T-helper 2 cell treated with Interferon-gamma antibody and Interleukin-4, amounts not matched to agents 5 μg/mL and 100 μg/mL, for 36 hours (primary cell): ENCODE measurements around the gene METRNL.
A peak's percentile ranks its signal among the peaks of the same experiment; 100 is the strongest.

Source experiments
- DNase-seq: peaks from one replicate; pipeline ENCODE4 v3.0.0; 2021; ENCODE audit warnings: low spot score
- H3K27ac Mint-ChIP-seq: one replicate; pipeline ENCODE4 v1.8.0; 2021; ENCODE audit warnings: mild to moderate bottlenecking, mixed read lengths
- H3K27me3 Mint-ChIP-seq: one replicate; pipeline ENCODE4 v1.8.0; 2021; ENCODE audit warnings: low read depth, mixed read lengths
- H3K36me3 Mint-ChIP-seq: one replicate; pipeline ENCODE4 v1.8.0; 2021; ENCODE audit warnings: low read depth, mixed read lengths
- H3K4me1 Mint-ChIP-seq: one replicate; pipeline ENCODE4 v1.8.0; 2021; ENCODE audit warnings: low read depth, mixed read lengths
- H3K4me3 Mint-ChIP-seq: one replicate; pipeline ENCODE4 v1.8.0; 2022; ENCODE audit warnings: mild to moderate bottlenecking, moderate library complexity, mixed read lengths
- H3K9me3 Mint-ChIP-seq: one replicate; pipeline ENCODE4 v1.8.0; 2021; ENCODE audit warnings: mixed read lengths

METRNL gene

DNA sequence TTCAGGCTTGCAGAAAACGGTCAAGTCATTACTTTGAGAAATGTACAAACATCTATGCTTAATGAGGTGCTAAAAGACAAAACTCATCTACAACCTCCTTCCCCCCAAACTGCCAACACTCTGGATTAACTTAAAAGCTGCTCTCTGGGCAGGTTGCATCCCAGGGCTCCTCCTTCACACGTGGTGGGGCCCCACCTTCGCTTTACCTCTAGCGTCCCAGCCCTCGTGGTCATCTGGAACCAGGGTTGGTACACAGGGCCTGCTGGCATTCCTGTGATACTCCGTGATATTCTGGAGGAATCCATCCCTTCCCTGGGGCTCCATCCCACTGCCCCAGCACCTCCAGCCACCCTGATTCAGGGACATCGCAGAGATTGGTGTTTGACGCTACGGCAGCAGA, 4.8 kb downstream of the METRNL start:
- Mint-ChIP-seq H3K36me3 (no peaks in the 10 kb centered on the region), H3K27ac (peak overlapping the region; percentile 73), H3K4me3 (no peak overlapping the region), H3K9me3 (no peaks in the 10 kb centered on the region), H3K4me1 (peaks cover 27% of the 10 kb centered on the region), H3K27me3 (peaks cover 9% of the 10 kb centered on the region)
- no peak for DNase-seq

DNA sequence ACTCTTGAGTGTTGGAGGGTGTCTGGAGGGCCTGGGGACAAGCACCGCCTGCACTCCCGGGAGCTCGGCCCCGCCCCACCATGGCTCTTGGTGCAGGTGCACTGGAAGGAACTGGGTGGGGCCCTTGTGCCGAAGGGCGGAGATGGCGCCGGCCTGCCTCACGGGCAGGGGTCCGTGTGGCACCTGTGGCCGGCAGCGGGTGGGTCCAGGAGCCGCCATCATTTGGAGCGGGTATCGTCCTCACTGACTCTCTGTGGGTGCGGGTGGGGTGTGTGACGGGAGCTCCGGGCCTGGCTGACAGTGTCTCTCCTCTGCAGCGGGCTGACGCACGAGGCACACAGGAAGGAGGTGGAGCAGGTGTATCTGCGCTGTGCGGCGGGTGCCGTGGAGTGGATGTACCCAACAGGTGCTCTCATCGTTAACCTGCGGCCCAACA, 5.2 kb downstream of the METRNL start:
- Mint-ChIP-seq H3K9me3 (no peaks in the 10 kb centered on the region), H3K4me1 (peaks cover 27% of the 10 kb centered on the region), H3K27me3 (peaks cover 9% of the 10 kb centered on the region), H3K27ac (peak overlapping the region; percentile 55), H3K4me3 (no peak overlapping the region), H3K36me3 (no peaks in the 10 kb centered on the region)
- no peak for DNase-seq

DNA sequence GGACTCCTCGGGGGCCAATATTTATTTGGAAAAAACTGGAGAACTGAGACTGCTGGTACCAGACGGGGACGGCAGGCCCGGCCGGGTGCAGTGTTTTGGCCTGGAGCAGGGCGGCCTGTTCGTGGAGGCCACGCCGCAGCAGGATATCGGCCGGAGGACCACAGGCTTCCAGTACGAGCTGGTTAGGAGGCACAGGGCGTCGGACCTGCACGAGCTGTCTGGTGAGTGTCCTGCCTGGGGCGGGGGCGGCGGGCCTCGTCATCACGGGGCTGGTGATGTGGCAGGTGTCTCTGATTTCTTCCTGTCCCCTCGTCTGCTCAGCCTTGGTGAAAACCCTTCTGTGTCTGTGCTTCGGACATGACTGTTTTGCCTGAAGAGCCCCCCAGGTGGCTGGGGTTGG, 5.7 kb downstream of the METRNL start:
- Mint-ChIP-seq H3K27ac (no peak overlapping the region), H3K27me3 (peaks cover 9% of the 10 kb centered on the region), H3K4me3 (no peak overlapping the region), H3K4me1 (peaks cover 27% of the 10 kb centered on the region), H3K36me3 (no peaks in the 10 kb centered on the region), H3K9me3 (no peaks in the 10 kb centered on the region)
- DNase-seq, result no peak

DNA sequence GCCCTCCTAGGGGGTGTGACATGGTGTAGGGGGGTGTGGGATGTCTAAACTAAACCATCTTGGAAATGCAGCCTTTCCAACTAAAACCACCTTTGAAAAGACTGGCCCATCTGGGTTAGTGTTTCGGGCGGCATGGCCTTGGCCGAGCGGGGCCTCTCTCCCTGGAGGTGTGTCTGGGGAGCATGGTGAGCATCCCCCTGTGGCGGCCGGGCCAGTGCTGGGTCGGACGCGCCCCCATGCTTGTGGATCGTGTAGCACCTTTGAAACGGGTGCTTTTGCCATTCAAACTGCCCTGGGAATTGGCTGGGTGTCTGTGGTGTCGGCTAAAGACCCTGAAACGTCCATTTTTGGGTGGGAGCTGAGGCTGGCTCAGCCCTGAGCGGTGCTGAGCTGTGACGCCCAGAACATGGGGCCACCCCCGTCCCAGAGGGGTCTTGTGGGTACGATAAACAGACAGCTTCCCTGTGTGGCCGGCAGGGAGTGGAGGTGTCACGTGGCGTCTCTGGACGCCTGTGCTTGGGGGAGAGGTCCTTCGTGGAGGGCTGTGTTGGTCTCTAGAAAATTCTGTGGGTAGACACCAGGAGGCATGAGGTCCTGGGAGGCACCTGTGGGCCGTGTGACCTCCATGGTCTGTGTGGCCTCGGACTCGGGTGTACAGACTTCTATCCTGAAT, 6.3 kb downstream of the METRNL start:
- H3K4me3 Mint-ChIP-seq, result no peak overlapping the region
- H3K4me1 Mint-ChIP-seq, result peaks cover 27% of the 10 kb centered on the region
- no peaks in the 10 kb centered on the region for H3K36me3 Mint-ChIP-seq
- no peaks in the 10 kb centered on the region for H3K9me3 Mint-ChIP-seq
- no peak for DNase-seq
- no peak overlapping the region for H3K27ac Mint-ChIP-seq
- H3K27me3 Mint-ChIP-seq, result peaks cover 9% of the 10 kb centered on the region

DNA sequence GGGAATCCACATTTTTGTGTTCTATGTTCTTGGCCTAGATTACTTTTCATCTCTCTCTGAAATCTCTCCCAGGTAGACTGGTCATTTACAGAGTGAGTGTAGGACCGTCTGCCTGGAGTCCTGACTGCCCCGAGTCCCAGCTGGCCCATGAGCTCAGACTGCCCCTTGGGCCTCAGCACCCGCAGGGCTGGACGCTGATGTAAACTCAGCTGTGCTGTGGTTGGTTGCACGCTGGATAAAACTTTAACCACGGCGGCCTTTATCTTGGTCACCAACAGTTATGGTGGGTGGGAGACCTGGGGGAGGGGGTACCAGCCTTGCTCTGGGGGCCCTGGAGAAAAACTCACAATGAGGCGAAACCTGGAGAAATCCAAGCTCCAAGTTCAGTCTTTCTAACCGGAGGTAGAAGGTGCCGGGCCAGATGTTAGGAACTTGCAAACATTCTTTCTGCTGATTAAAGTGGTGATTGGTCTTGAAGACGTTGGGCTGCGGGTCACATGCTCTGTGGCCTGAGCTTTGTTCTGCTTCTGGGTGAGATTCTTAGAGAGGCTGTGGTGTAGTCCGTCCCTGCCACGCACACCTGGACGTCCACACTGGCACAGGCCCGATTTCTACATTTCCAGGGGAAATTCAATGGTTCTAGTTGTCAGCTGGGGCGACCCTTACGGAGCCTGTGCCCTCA, 6.9 kb downstream of the METRNL start:
- Mint-ChIP-seq H3K27me3 (peaks cover 9% of the 10 kb centered on the region), H3K27ac (no peak overlapping the region), H3K4me1 (peaks cover 27% of the 10 kb centered on the region), H3K36me3 (no peaks in the 10 kb centered on the region), H3K9me3 (no peaks in the 10 kb centered on the region), H3K4me3 (no peak overlapping the region)
- DNase-seq, result no peak

DNA sequence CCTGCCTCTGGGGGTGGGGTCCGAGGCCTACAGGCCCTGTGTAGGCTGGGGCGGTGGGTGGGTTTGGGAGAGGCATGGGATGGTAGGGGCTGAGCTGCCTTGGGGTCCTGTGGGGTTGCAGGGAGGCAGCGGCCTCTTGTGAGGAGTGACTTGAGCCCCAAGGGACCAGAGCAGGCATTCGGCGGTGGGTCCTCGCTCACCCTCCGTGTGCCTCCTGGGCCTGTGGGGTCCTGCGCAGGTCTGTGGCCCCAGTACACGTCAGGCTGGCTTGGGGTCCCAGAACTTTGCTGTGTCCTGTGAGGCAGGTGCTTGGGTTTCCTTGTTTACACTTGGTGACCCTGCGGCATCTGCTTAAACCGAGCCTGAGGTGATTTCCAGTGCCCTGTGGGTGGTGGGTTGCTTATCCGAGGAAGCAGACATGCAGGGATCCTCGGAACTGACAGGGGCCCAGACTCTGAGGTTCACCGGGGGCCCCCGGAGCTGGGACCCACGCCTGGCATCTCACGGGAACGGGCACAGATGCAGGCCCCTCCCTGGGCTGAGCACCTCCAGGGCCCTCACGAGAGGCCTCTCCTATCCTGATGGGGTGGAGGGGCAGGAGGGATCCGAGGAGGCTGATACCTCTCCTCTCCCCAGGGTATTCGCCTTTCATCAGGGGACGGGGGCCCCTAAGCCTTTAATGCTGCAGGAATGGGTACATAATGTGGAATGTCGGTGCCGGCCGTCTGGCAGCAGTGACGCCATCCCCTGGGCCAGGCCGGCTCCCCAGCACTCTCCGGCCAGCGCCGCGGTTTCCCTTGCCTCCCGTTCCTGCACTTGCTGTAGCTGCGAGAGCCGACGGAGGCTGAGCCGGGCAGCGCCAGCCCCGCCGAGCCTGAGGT, 7.7 kb downstream of the METRNL start:
- DNase-seq, result no peak
- Mint-ChIP-seq H3K4me3 (no peak overlapping the region), H3K36me3 (no peaks in the 10 kb centered on the region), H3K9me3 (no peaks in the 10 kb centered on the region), H3K27me3 (peaks cover 5% of the 10 kb centered on the region), H3K4me1 (peaks cover 24% of the 10 kb centered on the region), H3K27ac (no peak overlapping the region)

DNA sequence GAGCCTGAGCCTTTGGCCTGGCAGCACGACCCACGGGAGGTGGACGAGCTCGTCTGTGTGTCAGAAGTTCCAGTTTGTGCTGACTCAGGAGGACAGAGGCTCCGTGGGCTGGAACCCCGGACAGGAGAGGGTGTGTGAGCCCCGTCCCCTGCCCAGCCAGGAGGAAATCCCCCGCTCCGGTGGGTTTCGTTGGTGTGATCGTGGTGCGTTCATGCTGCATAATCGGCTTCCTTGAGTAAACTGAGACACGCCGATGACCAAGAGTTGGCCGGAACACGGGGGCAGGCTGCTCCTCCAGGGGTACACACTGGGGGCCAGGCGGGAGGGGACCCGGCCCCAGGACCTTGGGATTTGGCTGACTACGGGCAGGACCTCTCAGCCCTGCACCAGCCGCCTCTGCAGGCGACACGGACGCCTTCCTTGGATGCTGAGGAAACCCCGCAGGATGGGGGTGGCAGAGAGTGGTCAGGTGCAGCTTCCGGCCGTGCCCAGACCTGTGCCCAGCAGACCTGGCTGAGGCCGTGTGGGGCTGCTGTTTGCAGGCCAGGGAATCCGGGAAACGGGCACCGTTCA, 8.5 kb downstream of the METRNL start:
- no peaks in the 10 kb centered on the region for H3K9me3 Mint-ChIP-seq
- peaks cover 17% of the 10 kb centered on the region for H3K4me1 Mint-ChIP-seq
- no peak for DNase-seq
- peaks cover 2% of the 10 kb centered on the region for H3K27me3 Mint-ChIP-seq
- no peak overlapping the region for H3K27ac Mint-ChIP-seq
- no peak overlapping the region for H3K4me3 Mint-ChIP-seq
- H3K36me3 Mint-ChIP-seq, result no peaks in the 10 kb centered on the region

DNA sequence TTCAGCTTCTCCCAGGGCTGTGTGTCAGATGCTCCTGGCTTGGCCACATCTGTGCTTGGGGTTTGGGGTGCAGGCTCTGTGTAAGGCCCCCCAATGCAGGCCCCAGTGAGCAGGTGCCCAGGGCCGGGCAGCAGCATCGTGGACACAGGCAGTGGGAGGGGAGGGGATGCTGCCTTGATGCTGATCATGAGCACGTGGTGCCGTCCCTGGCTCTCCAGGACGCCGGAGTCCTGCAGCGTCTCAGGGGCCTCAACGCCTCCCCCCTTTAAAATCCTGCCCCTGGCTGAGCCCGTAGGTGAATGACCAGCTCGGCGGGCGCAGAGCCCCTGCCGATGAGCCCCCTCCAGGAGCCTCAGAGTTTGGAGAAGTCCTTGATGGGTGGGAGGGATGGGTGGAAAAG, 9.0 kb downstream of the METRNL start:
- peaks cover 11% of the 10 kb centered on the region for H3K4me1 Mint-ChIP-seq
- H3K4me3 Mint-ChIP-seq, result no peak overlapping the region
- no peak overlapping the region for H3K27ac Mint-ChIP-seq
- H3K27me3 Mint-ChIP-seq, result no peaks in the 10 kb centered on the region
- H3K9me3 Mint-ChIP-seq, result no peaks in the 10 kb centered on the region
- H3K36me3 Mint-ChIP-seq, result no peaks in the 10 kb centered on the region
- DNase-seq, result no peak

DNA sequence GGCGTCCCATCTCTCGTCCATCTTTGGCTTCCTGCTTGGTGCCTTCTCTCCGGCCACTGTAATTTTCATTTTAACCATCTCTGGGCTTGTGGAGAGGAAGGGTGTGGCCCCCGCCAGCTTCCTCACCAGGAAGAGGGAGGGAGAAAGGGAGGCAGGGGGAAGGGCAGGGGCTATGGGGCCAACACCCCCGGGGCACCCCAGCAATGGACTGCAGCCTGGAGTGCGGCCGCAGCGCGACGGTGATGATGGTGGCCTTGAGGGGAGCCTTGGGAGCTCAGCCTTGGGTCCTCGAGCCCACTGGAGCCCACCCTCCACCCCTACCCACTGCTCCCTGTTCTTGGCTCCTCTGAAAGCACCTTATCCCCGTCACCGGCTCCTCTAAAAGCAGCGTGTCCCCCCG, 9.5 kb downstream of the METRNL start:
- H3K27ac Mint-ChIP-seq, result no peak overlapping the region
- no peaks in the 10 kb centered on the region for H3K27me3 Mint-ChIP-seq
- H3K4me3 Mint-ChIP-seq, result no peak overlapping the region
- no peak for DNase-seq
- no peaks in the 10 kb centered on the region for H3K36me3 Mint-ChIP-seq
- H3K9me3 Mint-ChIP-seq, result no peaks in the 10 kb centered on the region
- H3K4me1 Mint-ChIP-seq, result peaks cover 7% of the 10 kb centered on the region

DNA sequence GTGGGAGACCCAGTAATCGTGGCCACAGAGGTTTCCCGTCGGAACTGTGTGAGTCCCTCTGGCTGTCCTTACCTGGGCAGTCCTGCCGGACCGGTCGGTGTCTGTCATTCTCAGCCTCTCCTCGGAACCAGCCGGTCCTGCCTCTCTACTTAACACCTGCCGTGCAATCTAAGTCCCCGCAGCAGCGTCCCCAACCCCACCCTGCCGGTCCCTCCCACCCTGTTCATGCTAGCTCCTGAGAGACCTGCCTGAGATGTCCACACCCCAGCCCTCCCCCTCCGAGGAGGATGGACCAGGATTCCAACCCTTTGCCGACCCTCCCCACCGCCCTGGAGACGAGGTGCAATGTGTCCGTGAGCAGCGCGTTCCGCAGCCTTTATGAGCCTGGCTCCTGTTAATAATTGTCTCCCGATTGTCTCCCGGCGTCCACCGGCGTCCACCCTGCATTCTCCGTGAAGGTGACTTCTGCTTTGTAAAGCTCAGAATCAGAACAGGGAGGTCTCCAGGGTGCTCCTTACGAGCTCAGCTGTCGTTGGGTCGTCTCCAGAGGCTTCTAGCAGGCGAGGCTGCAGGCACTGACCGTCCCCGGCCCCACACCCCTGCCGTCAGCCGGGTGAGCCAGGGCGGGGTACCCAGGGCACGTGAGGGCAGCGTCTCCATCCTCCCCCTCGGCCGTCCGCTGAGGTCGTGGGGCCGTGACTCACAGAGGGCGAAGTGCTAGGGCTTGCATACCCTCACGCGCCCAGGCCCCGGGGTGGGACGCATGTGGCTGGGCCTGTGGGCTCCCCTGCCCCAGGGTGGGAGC, 10.1 kb downstream of the METRNL start:
- H3K4me1 Mint-ChIP-seq, result peaks cover 2% of the 10 kb centered on the region
- H3K27me3 Mint-ChIP-seq, result no peaks in the 10 kb centered on the region
- no peak for DNase-seq
- H3K4me3 Mint-ChIP-seq, result no peak overlapping the region
- H3K36me3 Mint-ChIP-seq, result no peaks in the 10 kb centered on the region
- no peak overlapping the region for H3K27ac Mint-ChIP-seq
- no peaks in the 10 kb centered on the region for H3K9me3 Mint-ChIP-seq

DNA sequence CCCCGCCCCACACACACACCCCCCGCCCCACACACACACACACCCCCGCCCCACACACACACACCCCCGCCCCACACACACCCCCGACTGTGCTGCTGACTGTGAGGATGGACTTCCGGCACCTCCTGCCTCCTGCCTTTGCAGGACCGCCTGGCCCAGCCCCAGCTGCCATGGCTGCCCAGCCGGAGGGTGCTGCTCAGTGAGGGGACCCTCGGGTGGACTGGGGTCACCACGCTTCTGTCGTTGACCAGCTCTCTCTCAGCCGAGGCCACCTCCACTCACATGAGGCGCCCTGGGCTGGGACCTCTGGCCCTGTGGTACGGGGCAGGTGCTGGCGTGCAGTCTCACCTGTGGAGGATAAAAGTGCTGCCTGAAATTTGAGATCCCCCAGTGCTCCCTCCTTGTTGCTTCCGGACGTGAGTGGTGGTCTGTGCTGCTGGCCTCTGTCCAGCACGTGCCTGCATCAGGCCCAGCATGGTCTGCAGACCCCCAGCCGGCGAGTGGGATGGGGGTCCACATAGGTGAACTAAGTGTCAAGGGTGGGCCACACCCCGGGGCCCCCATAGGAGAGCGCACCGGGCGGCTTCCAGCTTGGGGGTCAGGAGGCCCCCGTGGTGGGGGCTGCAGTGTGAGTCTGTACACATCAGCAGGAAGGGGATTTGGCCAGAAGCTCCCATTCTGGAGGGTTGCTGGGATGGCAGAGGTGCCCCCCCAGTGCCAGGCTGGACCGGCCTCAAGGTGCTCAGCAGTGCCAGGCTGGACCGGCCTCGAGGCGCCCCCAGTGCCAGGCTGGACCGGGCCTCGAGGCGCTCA, 11.2 kb downstream of the METRNL start:
- H3K27me3 Mint-ChIP-seq, result no peaks in the 10 kb centered on the region
- no peak for DNase-seq
- H3K36me3 Mint-ChIP-seq, result no peaks in the 10 kb centered on the region
- H3K27ac Mint-ChIP-seq, result no peak overlapping the region
- H3K4me3 Mint-ChIP-seq, result no peak overlapping the region
- H3K4me1 Mint-ChIP-seq, result peaks cover 2% of the 10 kb centered on the region
- H3K9me3 Mint-ChIP-seq, result no peaks in the 10 kb centered on the region

DNA sequence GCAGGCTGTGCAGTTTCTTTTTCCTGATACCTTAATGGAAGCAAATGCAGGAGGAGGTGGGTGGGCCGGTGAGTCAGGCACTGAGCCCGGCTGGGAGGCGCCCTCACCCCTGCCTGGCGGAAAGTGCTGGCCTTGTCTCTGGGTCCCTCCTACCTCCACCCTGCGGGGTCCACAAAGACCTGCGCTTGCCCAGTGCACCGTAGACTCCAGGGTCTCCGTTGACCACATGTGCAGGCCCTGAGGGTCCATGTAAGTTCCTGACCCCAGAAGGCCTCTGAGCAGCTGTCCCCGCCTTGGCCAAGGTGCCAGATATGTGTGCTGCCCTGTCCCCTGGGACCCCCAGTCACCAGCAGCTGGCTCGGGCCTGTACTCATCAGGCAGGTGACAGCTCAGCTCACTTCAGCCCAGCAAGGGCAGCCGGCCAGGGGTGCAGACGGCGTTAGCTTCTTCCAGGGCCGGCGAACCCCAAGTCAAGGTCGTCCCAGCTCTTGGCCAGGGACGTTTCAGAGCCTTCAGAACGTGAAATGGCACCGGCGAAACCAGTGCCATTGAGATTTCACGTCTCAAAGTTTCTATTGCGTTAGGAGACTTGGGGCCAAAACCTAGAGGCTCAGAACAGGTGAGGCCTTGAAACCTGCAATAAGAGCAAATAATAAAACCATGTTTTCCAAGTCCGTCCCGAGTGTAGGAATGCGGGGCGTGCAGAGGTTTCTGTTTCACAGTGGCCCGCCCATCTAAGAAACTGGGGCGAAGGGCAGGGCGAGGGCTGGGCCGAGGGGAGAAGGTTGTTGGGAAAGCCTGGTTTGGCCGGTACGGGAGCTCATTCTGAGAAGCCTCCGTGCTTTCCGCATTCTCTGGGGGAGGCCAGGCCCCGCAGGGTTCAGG, 12.1 kb downstream of the METRNL start:
- no peak for DNase-seq
- Mint-ChIP-seq H3K4me3 (no peak overlapping the region), H3K36me3 (no peaks in the 10 kb centered on the region), H3K4me1 (peaks cover 1% of the 10 kb centered on the region), H3K9me3 (no peaks in the 10 kb centered on the region), H3K27me3 (no peaks in the 10 kb centered on the region), H3K27ac (peak overlapping the region; percentile 41)
